OCI-LY7 (cell line): ENCODE measurements around the gene AOAH. TPM values are rescaled to one million over a fixed set of nuclear protein-coding genes. Genes with fewer than 3 reads are reported as not detected.

Experiments
- BruUV-seq: library from RNA; stranded (reverse); fragments of 400-500 nt; replicated peaks from 2 replicates; lab custom pipeline; 2021; lab: Mats Ljungman, UMichigan
- CTCF ChIA-PET: fragments of 300-600 bp; sonication (Branson Sonifier 250); formaldehyde crosslinking; loops from one replicate; lab custom pipeline; 2022; ENCODE audit warnings: antibody characterized with exemption; ENCODE audit not compliant: unreplicated experiment; lab: Charles Lee
- POLR2A ChIA-PET: fragments of 300-600 bp; sonication (Branson Sonifier 250); formaldehyde crosslinking; loops from one replicate; lab custom pipeline; 2022; ENCODE audit warnings: antibody characterized with exemption; lab: Charles Lee
- DNase-seq: peaks from one replicate; pipeline ENCODE4 v3.0.0-alpha.2; 2015; ENCODE audit warnings: low spot score
- H2AFZ ChIP-seq: fragments of 200-600 bp; sonication (generic), shearing (Covaris generic); 2 replicates; pipeline ENCODE4 v1.6.1; 2014; ENCODE audit warnings: mild to moderate bottlenecking, antibody characterized with exemption, low read length, moderate library complexity
- H3K27ac ChIP-seq: fragments of 200-600 bp; sonication (generic); 2 replicates; pipeline ENCODE4 v1.5.1; 2014; ENCODE audit warnings: mixed run types, low read depth, mild to moderate bottlenecking, moderate library complexity, low read length, inconsistent platforms; ENCODE audit not compliant: poor library complexity, severe bottlenecking
- H3K36me3 ChIP-seq: fragments of 200-600 bp; sonication (generic); 2 replicates; pipeline ENCODE4 v1.6.1; 2014; ENCODE audit warnings: mild to moderate bottlenecking, antibody characterized with exemption, low read length, moderate library complexity, mixed read lengths; ENCODE audit not compliant: insufficient read depth
- H3K4me1 ChIP-seq: fragments of 200-600 bp; sonication (generic); 2 replicates; pipeline ENCODE4 v1.5.1; 2014; ENCODE audit warnings: mild to moderate bottlenecking, low read length; ENCODE audit not compliant: insufficient read depth, poor library complexity, severe bottlenecking
- H3K4me2 ChIP-seq: fragments of 200-600 bp; sonication (generic); 2 replicates; pipeline ENCODE4 v1.6.1; 2014; ENCODE audit warnings: mild to moderate bottlenecking, low read length
- H3K4me3 ChIP-seq: fragments of 200-600 bp; sonication (generic); 2 replicates; pipeline ENCODE4 v1.5.1; 2014; ENCODE audit warnings: mild to moderate bottlenecking, low read depth, low read length; ENCODE audit not compliant: poor library complexity, severe bottlenecking
- H3K79me2 ChIP-seq: fragments of 200-600 bp; sonication (generic); 2 replicates; pipeline ENCODE4 v1.6.1; 2016; ENCODE audit warnings: low read depth, mild to moderate bottlenecking, low read length, moderate library complexity, mixed read lengths; ENCODE audit not compliant: insufficient read depth
- H3K9me2 ChIP-seq: fragments of 200-600 bp; sonication (generic); 2 replicates; pipeline ENCODE4 v1.6.1; 2016; ENCODE audit warnings: mild to moderate bottlenecking, low read length, mixed read lengths; ENCODE audit not compliant: insufficient read depth
- H3K9me3 ChIP-seq: fragments of 200-600 bp; sonication (generic); 2 replicates; pipeline ENCODE4 v1.6.1; 2014; ENCODE audit warnings: mild to moderate bottlenecking, mixed run types, low read length, mixed read lengths
- H4K20me1 ChIP-seq: fragments of 200-600 bp; sonication (generic); 2 replicates; pipeline ENCODE4 v1.6.1; 2014; ENCODE audit warnings: mild to moderate bottlenecking, antibody characterized with exemption, low read length, moderate library complexity, mixed read lengths; ENCODE audit not compliant: insufficient read depth
- EZH2phosphoT487 ChIP-seq: fragments of 200-600 bp; sonication (generic); IDR thresholded peaks from 2 replicates; pipeline ENCODE4 v1.6.1; 2018; ENCODE audit warnings: low read depth, borderline replicate concordance, mild to moderate bottlenecking, mixed run types, antibody characterized with exemption, low read length, moderate library complexity, mixed read lengths
- intact Hi-C: fragments of 100-400 bp; cut with micrococcal nuclease; formaldehyde crosslinking; loops from one replicate; pipeline ENCODE4 v1.10.0; 2022; ENCODE audit not compliant: unreplicated experiment
- total RNA-seq, 2 experiments: library from RNA; depleted of rRNA in 1 of 2; stranded (reverse); fragments of >200 nt in 1 of 2; shearing (Covaris generic) in 1 of 2; gene quantifications; 2 replicates each; pipeline ENCODE4 v1.2.3, GENCODE V29; 2014 to 2022
- TF ChIP-seq, protein P1 (sequence below): fragments of 200-600 bp; sonication (generic); conservative IDR thresholded peaks from 2 replicates; pipeline ENCODE4 v1.5.1; 2014; ENCODE audit warnings: mild to moderate bottlenecking, antibody characterized with exemption, low read length, moderate library complexity, mixed read lengths

AOAH gene
- total RNA-seq, 2 experiments from 2014 or later: 0.13 to 0.61 TPM

DNA sequence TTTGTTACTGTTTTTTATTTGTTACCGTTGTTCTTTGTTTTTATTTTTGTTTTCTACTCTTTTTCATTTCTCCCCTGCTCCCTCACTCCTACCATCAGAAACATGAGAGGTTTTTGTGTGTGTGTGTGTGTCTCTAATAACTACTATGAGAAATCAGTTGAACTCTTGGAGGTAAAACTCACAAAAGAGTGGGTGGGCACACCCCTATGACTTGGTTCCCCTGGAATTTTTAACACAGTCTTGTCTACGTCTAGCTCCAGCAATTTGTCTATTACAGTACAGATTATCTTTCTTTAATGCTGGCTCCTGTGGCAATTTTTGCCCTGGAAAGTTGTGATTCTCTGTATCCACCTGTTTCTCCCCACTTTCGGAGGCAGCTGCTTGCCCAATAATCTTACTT is 56.2 kb downstream of the AOAH start:
- H3K9me2 ChIP-seq: no peaks in the 10 kb centered on the region
- H3K27ac ChIP-seq: no peak overlapping the region
- no peak for DNase-seq
- H4K20me1 ChIP-seq: no peaks in the 10 kb centered on the region
- no peaks in the 10 kb centered on the region for H3K36me3 ChIP-seq
- no peak overlapping the region for H3K4me2 ChIP-seq
- H2AFZ ChIP-seq: no peak overlapping the region
- no peaks in the 10 kb centered on the region for H3K4me1 ChIP-seq
- intact Hi-C loops: no loop called here
- no peak for TF ChIP-seq EZH2phosphoT487
- TF ChIP-seq, protein P1, sequence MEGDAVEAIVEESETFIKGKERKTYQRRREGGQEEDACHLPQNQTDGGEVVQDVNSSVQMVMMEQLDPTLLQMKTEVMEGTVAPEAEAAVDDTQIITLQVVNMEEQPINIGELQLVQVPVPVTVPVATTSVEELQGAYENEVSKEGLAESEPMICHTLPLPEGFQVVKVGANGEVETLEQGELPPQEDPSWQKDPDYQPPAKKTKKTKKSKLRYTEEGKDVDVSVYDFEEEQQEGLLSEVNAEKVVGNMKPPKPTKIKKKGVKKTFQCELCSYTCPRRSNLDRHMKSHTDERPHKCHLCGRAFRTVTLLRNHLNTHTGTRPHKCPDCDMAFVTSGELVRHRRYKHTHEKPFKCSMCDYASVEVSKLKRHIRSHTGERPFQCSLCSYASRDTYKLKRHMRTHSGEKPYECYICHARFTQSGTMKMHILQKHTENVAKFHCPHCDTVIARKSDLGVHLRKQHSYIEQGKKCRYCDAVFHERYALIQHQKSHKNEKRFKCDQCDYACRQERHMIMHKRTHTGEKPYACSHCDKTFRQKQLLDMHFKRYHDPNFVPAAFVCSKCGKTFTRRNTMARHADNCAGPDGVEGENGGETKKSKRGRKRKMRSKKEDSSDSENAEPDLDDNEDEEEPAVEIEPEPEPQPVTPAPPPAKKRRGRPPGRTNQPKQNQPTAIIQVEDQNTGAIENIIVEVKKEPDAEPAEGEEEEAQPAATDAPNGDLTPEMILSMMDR: no peak
- H3K79me2 ChIP-seq: no peaks in the 10 kb centered on the region
- no peak overlapping the region for H3K4me3 ChIP-seq
- H3K9me3 ChIP-seq: no peaks in the 10 kb centered on the region
- no TSS peak for BruUV-seq
- CTCF ChIA-PET: no interaction called here
- POLR2A ChIA-PET: no interaction called here

GRCh38 chr7:36667007-36667745 is 57.1 kb downstream of the AOAH start:
- Histone ChIP-seq H3K36me3 (no peaks in the 10 kb centered on the region), H3K4me3 (no peak overlapping the region), H3K4me1 (no peaks in the 10 kb centered on the region), H3K27ac (no peak overlapping the region), H3K4me2 (no peak overlapping the region), H3K9me2 (no peaks in the 10 kb centered on the region), H3K9me3 (no peaks in the 10 kb centered on the region), H2AFZ (no peak overlapping the region), H3K79me2 (no peaks in the 10 kb centered on the region), H4K20me1 (no peaks in the 10 kb centered on the region)
- no peak for TF ChIP-seq EZH2phosphoT487
- TF ChIP-seq, protein P1: no peak
- ChIA-PET CTCF (no interaction called here), POLR2A (interaction anchor here (0.7 kb wide), 1 partner anchor 1616 kb away, joined by 3 read pairs; no protein-coding TSS in a partner anchor)
- no TSS peak for BruUV-seq
- DNase-seq: no peak
- intact Hi-C loops: no loop called here

GRCh38 chr7:36663481-36663880 is 60.8 kb downstream of the AOAH start:
- no peak for DNase-seq
- TF ChIP-seq EZH2phosphoT487: no peak
- TF ChIP-seq, protein P1: no peak
- H3K27ac ChIP-seq: no peak overlapping the region
- no TSS peak for BruUV-seq
- H3K4me2 ChIP-seq: no peak overlapping the region
- ChIA-PET POLR2A (no interaction called here), CTCF (no interaction called here)
- H3K79me2 ChIP-seq: no peaks in the 10 kb centered on the region
- no peaks in the 10 kb centered on the region for H3K9me3 ChIP-seq
- H3K4me3 ChIP-seq: no peak overlapping the region
- intact Hi-C loops: no loop called here
- no peak overlapping the region for H2AFZ ChIP-seq
- H4K20me1 ChIP-seq: no peaks in the 10 kb centered on the region
- no peaks in the 10 kb centered on the region for H3K4me1 ChIP-seq
- H3K36me3 ChIP-seq: no peaks in the 10 kb centered on the region
- H3K9me2 ChIP-seq: no peaks in the 10 kb centered on the region
